CD4-positive, CD25-positive, alpha-beta regulatory T cell (primary cell): Measurements from ENCODE around the gene MAS1L. TPM values are rescaled to one million over a fixed set of nuclear protein-coding genes. Genes with fewer than 3 reads are reported as not detected.

Experiments used
- ATAC-seq, 2 donors: fragments of 150-1000 bp; cut with Tn5 transposase; one replicate each; pipeline ENCODE4 v1.10.0; 2021; ENCODE audit warnings: low read depth in 2 of 2, moderate number of reproducible peaks in 2 of 2, moderate library complexity in 1 of 2
- DNase-seq, 3 donors: peaks; one replicate each; pipeline versions ENCODE4 v3.0.0 to v3.0.0-alpha.2; 2012 to 2022; ENCODE audit warnings: mixed read lengths in 1 of 3
- H3K27ac ChIP-seq: one replicate; pipeline ENCODE4 v1.7.0; 2013; ENCODE audit warnings: mild to moderate bottlenecking, low read length; ENCODE audit not compliant: insufficient read depth, poor library complexity, severe bottlenecking
- H3K27me3 ChIP-seq: one replicate; pipeline ENCODE4 v1.7.0; 2013; ENCODE audit warnings: low read length; ENCODE audit not compliant: control insufficient read depth, insufficient read depth
- H3K36me3 ChIP-seq: one replicate; pipeline ENCODE4 v1.7.0; 2013; ENCODE audit warnings: mild to moderate bottlenecking, low read length, moderate library complexity; ENCODE audit not compliant: control insufficient read depth, insufficient read depth
- H3K4me1 ChIP-seq: 2 replicates; pipeline ENCODE4 v1.7.0; 2013; ENCODE audit warnings: mild to moderate bottlenecking, low read length; ENCODE audit not compliant: insufficient read depth, control insufficient read depth, poor library complexity, severe bottlenecking
- H3K4me3 ChIP-seq: one replicate; pipeline ENCODE4 v1.7.0; 2013; ENCODE audit warnings: low read depth, mild to moderate bottlenecking, low read length, moderate library complexity
- H3K9me3 ChIP-seq, 2 experiments: 1 replicate in 1 of 2; 2 replicates in 1 of 2; pipeline ENCODE4 v1.7.0; 2013; ENCODE audit warnings: low read length in 2 of 2, mild to moderate bottlenecking in 1 of 2, moderate library complexity in 1 of 2; ENCODE audit not compliant: control insufficient read depth in 2 of 2
- H3K27ac Mint-ChIP-seq, 3 donors: one replicate each; pipeline ENCODE4 v1.8.0; 2020 to 2022; ENCODE audit warnings: mild to moderate bottlenecking in 3 of 3, mixed read lengths in 3 of 3, moderate library complexity in 2 of 3
- H3K27me3 Mint-ChIP-seq: one replicate; pipeline ENCODE4 v1.8.0; 2022; ENCODE audit warnings: mild to moderate bottlenecking, mixed read lengths
- H3K36me3 Mint-ChIP-seq: one replicate; pipeline ENCODE4 v1.8.0; 2020; ENCODE audit warnings: mixed read lengths
- H3K4me1 Mint-ChIP-seq, 4 donors: one replicate each; pipeline ENCODE4 v1.8.0; 2020 to 2022; ENCODE audit warnings: mixed read lengths in 4 of 4, mild to moderate bottlenecking in 1 of 4
- H3K4me3 Mint-ChIP-seq, 4 donors: one replicate each; pipeline ENCODE4 v1.8.0; 2020 to 2022; ENCODE audit warnings: mild to moderate bottlenecking in 4 of 4, mixed read lengths in 4 of 4, moderate library complexity in 3 of 4
- H3K9me3 Mint-ChIP-seq, 7 donors: one replicate each; pipeline ENCODE4 v1.8.0; 2020 to 2022; ENCODE audit warnings: mixed read lengths in 7 of 7, mild to moderate bottlenecking in 3 of 7, moderate library complexity in 2 of 7
- polyA plus RNA-seq, 4 donors: library from polyadenylated mRNA; unstranded; fragments of 300-500 nt; fragmentation: Illumina TruSeq; gene quantifications; one replicate each; pipeline ENCODE4 v1.2.3, GENCODE V29; 2021
- total RNA-seq: library from RNA; stranded (reverse); gene quantifications from one replicate; pipeline ENCODE4 v1.2.3, GENCODE V29; 2022

MAS1L gene
- total and polyA plus RNA-seq, 5 donors from 2014 or later: not detected

DNA sequence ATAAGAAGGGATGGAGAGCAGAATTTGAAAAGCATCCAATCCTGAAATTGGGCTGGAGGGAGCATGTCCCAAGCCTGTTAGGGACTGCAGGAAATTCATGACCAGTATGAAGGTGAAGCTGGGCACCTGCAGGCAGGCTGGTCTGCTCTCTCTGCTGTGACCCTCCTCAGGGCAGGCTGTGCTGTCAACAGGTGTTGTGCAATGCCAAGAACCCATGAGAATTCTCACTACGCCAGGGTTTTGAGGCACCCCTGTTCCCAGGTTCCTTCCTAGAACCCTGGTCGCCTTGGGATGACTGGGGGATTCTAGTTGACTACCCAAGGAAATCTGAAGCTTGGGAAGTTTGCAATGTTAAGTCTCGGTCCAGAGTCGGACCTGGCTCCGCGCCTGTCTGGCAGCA lies 13.3 kb upstream of the MAS1L start:
- H3K27ac Mint-ChIP-seq: no peak overlapping the region
- no peaks in the 10 kb centered on the region for H3K36me3 Mint-ChIP-seq
- H3K4me3 Mint-ChIP-seq: no peak overlapping the region
- no peaks in the 10 kb centered on the region for H3K4me1 Mint-ChIP-seq
- H3K9me3 ChIP-seq: no peaks in the 10 kb centered on the region
- peaks cover 18% of the 10 kb centered on the region for H3K27me3 Mint-ChIP-seq
- H3K36me3 ChIP-seq: no peaks in the 10 kb centered on the region
- ATAC-seq (no peak), DNase-seq (no peak)
- no peak overlapping the region for H3K27ac ChIP-seq
- H3K9me3 Mint-ChIP-seq: peaks cover 0 to 1% (median 0%) of the 10 kb centered on the region in 7 donors
- H3K4me1 ChIP-seq: no peaks in the 10 kb centered on the region
- H3K27me3 ChIP-seq: peaks cover 14% of the 10 kb centered on the region
- H3K4me3 ChIP-seq: no peak overlapping the region

DNA sequence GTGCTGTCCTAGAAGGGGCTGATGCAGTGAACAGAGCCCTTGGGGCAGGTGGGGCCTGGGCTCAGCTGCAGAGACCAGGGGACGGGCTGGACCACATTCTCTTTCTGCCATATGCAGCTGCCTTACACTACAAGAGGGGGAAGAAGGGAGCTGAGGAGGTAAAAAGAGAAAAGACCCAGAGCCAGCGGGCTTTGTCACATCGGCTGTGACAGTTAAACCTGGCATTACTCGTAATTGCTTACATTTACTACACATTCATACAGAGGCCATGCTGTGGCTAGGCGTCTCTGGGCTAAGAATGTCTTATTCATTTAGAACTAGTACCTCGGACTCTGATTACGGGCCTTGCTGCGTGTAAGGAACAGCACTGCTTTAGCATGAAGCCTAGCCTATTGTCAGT lies 12.8 kb upstream of the MAS1L start:
- no peak for ATAC-seq
- Histone ChIP-seq H3K9me3 (no peaks in the 10 kb centered on the region), H3K27ac (no peak overlapping the region), H3K36me3 (no peaks in the 10 kb centered on the region), H3K4me1 (no peaks in the 10 kb centered on the region), H3K27me3 (peaks cover 19% of the 10 kb centered on the region), H3K4me3 (no peak overlapping the region)
- Mint-ChIP-seq H3K9me3 (peaks cover 0 to 1% (median 0%) of the 10 kb centered on the region in 7 donors), H3K4me1 (no peaks in the 10 kb centered on the region), H3K36me3 (no peaks in the 10 kb centered on the region), H3K27ac (no peak overlapping the region), H3K27me3 (peaks cover 18% of the 10 kb centered on the region), H3K4me3 (no peak overlapping the region)
- no peak for DNase-seq

DNA sequence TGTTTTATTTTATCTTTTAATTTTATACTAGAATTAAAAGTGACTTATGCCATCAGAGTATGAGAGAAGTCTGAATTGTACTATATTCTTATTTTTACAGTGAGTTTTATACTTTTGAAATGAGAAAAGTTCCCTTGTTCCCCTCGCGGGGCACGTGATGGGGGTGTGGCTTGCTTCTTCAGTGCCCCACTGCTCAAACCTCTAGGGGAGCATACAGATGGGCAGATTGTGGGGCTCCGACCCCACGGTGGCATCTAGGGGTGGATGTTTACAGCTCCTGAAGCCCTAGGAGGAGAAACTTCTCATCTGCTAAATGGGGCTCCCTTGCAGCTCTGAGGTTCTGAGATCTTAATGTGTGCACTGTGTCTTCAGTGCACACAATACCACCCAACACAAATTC lies 11.9 kb upstream of the MAS1L start:
- peaks cover 21% of the 10 kb centered on the region for H3K27me3 ChIP-seq
- Mint-ChIP-seq H3K27me3 (peaks cover 18% of the 10 kb centered on the region), H3K36me3 (no peaks in the 10 kb centered on the region), H3K27ac (no peak overlapping the region), H3K4me3 (no peak overlapping the region), H3K9me3 (no peaks in the 10 kb centered on the region), H3K4me1 (no peaks in the 10 kb centered on the region)
- DNase-seq: no peak
- H3K4me1 ChIP-seq: no peaks in the 10 kb centered on the region
- no peak for ATAC-seq
- H3K9me3 ChIP-seq: no peaks in the 10 kb centered on the region
- H3K4me3 ChIP-seq: no peak overlapping the region
- no peaks in the 10 kb centered on the region for H3K36me3 ChIP-seq
- H3K27ac ChIP-seq: no peak overlapping the region

DNA sequence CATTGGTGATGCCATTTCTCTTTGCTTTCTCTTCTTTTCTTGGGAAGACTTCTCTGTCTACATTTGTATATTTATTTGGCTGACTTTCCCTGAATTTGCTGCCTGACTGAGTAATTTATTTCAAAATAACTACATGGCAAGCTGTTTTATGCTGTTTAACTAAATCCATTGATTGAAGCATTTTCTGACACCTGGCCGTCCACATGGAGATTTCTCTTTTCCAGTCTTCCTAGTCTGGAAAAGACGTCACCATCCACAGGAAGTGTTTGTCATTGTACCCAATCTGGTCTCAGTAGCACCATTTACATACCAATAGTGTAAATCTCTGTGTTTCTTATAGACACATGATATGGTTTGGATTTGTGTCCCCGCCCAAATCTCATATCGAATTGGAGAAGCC lies 9.2 kb upstream of the MAS1L start:
- no peak overlapping the region for H3K27ac Mint-ChIP-seq
- H3K9me3 Mint-ChIP-seq: no peaks in the 10 kb centered on the region
- H3K4me3 Mint-ChIP-seq: no peak overlapping the region
- no peaks in the 10 kb centered on the region for H3K4me1 ChIP-seq
- no peaks in the 10 kb centered on the region for H3K36me3 ChIP-seq
- peaks cover 24% of the 10 kb centered on the region for H3K27me3 ChIP-seq
- ATAC-seq: no peak
- H3K27me3 Mint-ChIP-seq: peaks cover 16% of the 10 kb centered on the region
- no peak overlapping the region for H3K27ac ChIP-seq
- no peaks in the 10 kb centered on the region for H3K36me3 Mint-ChIP-seq
- H3K9me3 ChIP-seq: no peaks in the 10 kb centered on the region
- H3K4me1 Mint-ChIP-seq: no peaks in the 10 kb centered on the region
- no peak for DNase-seq
- H3K4me3 ChIP-seq: no peak overlapping the region

DNA sequence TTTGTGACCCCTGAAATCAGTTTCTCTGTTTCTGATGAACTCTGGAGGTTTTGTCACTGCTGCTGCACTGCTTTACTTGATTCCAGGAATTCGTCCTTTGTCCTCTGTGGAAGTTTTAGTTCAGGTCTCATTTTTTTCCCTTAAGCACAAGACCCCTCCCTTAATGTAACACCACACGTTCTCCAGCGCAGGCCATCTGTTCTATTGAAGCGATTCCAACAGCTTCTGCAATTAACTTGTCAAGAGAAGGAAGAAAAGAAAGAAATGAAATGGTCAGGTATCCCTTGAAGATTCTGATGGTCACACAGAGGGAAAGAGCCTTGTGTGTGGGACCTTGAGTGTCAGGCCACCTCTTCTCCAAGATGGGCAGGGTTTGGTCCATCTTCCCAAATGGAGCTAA lies 7.8 kb upstream of the MAS1L start:
- ATAC-seq: no peak
- peaks cover 23% of the 10 kb centered on the region for H3K27me3 ChIP-seq
- Mint-ChIP-seq H3K27me3 (peaks cover 20% of the 10 kb centered on the region), H3K9me3 (no peaks in the 10 kb centered on the region), H3K27ac (no peak overlapping the region), H3K36me3 (no peaks in the 10 kb centered on the region), H3K4me1 (no peaks in the 10 kb centered on the region), H3K4me3 (no peak overlapping the region)
- H3K9me3 ChIP-seq: no peaks in the 10 kb centered on the region
- H3K4me1 ChIP-seq: no peaks in the 10 kb centered on the region
- H3K36me3 ChIP-seq: no peaks in the 10 kb centered on the region
- DNase-seq: no peak
- no peak overlapping the region for H3K4me3 ChIP-seq
- H3K27ac ChIP-seq: no peak overlapping the region

DNA sequence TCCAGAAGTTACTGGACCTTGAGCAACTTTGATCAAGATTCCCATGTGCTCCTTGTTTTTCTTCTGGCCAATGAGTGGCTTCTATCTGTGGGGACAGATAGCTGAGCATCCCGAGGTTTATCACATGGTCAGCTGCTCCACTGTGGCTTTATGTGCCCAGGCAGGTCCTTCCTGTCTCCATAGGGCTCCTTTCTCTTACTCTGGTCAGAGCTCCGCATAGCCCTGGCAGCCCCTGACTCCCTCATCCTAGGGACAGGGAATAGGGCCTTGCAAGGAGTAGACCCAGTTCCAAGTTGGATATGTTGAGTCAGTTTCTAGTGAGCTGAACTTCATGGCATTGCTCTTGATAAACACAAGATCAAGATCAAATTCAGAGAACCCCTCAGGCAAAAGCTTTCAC lies 6.4 kb upstream of the MAS1L start:
- H3K9me3 Mint-ChIP-seq: no peaks in the 10 kb centered on the region
- no peak overlapping the region for H3K27ac Mint-ChIP-seq
- H3K4me1 Mint-ChIP-seq: no peaks in the 10 kb centered on the region
- no peaks in the 10 kb centered on the region for H3K36me3 Mint-ChIP-seq
- H3K4me3 ChIP-seq: no peak overlapping the region
- ATAC-seq (no peak), DNase-seq (no peak)
- no peak overlapping the region for H3K27ac ChIP-seq
- H3K27me3 ChIP-seq: peaks cover 23% of the 10 kb centered on the region
- no peaks in the 10 kb centered on the region for H3K4me1 ChIP-seq
- H3K9me3 ChIP-seq: no peaks in the 10 kb centered on the region
- H3K36me3 ChIP-seq: no peaks in the 10 kb centered on the region
- no peak overlapping the region for H3K4me3 Mint-ChIP-seq
- H3K27me3 Mint-ChIP-seq: peaks cover 19% of the 10 kb centered on the region

DNA sequence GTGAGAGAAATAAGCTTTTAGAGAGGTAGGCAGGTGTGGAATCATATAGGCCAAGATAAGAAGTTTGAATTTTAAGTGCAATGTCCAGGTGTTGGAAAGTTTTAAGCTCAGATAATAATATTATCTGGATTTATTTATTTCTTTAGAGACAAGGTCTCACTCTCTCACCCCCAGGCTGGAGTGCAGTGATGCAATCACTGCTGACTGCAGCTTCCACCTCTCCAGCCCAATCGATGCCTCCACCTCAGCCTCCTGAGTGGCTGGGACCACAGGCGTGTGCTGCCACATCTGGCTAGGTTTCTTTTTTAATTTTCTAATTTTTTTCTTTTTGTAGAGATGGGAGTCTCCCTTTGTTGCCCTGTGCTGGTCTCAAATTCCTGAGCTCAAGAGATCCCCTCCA lies 5.5 kb upstream of the MAS1L start:
- Histone ChIP-seq H3K27me3 (peaks cover 23% of the 10 kb centered on the region), H3K27ac (no peak overlapping the region), H3K9me3 (no peaks in the 10 kb centered on the region), H3K4me1 (no peaks in the 10 kb centered on the region), H3K36me3 (no peaks in the 10 kb centered on the region), H3K4me3 (no peak overlapping the region)
- ATAC-seq (no peak), DNase-seq (no peak)
- Mint-ChIP-seq H3K4me1 (no peaks in the 10 kb centered on the region), H3K9me3 (no peaks in the 10 kb centered on the region), H3K27ac (no peak overlapping the region), H3K36me3 (no peaks in the 10 kb centered on the region), H3K27me3 (peaks cover 13% of the 10 kb centered on the region), H3K4me3 (no peak overlapping the region)

DNA sequence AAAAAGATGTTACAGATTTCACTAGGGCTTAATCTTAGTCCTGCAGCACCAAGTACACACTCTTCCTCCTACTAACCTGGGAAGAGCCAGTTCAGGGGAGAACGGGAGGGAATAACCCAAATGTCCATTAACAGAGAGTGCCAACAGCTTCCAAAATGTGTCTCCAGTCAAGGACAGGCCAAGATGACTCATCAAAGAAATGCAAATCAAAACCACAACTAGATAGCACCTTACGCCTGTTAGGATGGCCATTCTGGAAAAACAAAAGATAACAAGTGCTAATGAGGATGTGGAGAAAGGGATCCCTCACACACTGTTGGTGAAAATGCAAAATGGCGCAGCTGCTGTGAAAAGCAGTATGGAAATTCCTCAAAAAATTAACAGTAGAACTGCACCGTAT lies 3.8 kb upstream of the MAS1L start:
- DNase-seq (no peak), ATAC-seq (no peak)
- Mint-ChIP-seq H3K9me3 (no peaks in the 10 kb centered on the region), H3K4me1 (no peaks in the 10 kb centered on the region), H3K27ac (no peak overlapping the region), H3K27me3 (peaks cover 17% of the 10 kb centered on the region), H3K36me3 (no peaks in the 10 kb centered on the region), H3K4me3 (no peak overlapping the region)
- Histone ChIP-seq H3K36me3 (no peaks in the 10 kb centered on the region), H3K4me1 (no peaks in the 10 kb centered on the region), H3K27me3 (peaks cover 20% of the 10 kb centered on the region), H3K27ac (no peak overlapping the region), H3K4me3 (no peak overlapping the region), H3K9me3 (no peaks in the 10 kb centered on the region)
